DOHH2 (cell line): ENCODE data around the gene FIBCD1.

Experiments
- EZH2phosphoT487 ChIP-seq: fragments of 200-600 bp; sonication (generic); IDR thresholded peaks from 2 replicates; pipeline ENCODE4 v1.6.1; 2017; ENCODE audit warnings: borderline replicate concordance, mild to moderate bottlenecking, antibody characterized with exemption, low read length, moderate library complexity, mixed read lengths
- TF ChIP-seq, protein P1 (sequence below): fragments of 200-600 bp; sonication (generic); IDR thresholded peaks from one replicate; pipeline ENCODE4 v1.5.1; 2014; ENCODE audit warnings: antibody characterized with exemption, mild to moderate bottlenecking, low read depth, low read length; ENCODE audit not compliant: poor library complexity, severe bottlenecking

DNA sequence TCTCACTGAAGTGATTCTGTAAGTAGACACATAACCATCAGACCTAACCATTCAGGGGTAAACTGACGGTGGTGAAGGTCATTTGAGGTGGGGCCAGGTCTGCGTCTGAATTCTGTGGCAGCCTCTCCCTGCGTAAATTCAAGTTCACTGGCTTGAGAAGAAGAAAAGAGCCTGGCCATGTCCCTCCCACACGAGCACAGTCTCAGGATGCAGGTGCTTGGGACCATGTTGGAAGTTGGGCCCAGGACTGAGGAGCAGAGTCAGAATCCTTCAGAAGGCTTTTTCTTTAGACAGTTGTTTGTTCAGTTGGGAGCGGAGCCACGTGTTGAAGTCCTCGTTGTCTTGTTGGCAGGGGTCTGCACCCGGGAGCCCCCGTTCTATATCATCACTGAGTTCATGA is 66.5 kb downstream of the FIBCD1 start:
- TF ChIP-seq, protein P1, sequence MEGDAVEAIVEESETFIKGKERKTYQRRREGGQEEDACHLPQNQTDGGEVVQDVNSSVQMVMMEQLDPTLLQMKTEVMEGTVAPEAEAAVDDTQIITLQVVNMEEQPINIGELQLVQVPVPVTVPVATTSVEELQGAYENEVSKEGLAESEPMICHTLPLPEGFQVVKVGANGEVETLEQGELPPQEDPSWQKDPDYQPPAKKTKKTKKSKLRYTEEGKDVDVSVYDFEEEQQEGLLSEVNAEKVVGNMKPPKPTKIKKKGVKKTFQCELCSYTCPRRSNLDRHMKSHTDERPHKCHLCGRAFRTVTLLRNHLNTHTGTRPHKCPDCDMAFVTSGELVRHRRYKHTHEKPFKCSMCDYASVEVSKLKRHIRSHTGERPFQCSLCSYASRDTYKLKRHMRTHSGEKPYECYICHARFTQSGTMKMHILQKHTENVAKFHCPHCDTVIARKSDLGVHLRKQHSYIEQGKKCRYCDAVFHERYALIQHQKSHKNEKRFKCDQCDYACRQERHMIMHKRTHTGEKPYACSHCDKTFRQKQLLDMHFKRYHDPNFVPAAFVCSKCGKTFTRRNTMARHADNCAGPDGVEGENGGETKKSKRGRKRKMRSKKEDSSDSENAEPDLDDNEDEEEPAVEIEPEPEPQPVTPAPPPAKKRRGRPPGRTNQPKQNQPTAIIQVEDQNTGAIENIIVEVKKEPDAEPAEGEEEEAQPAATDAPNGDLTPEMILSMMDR: no peak
- TF ChIP-seq EZH2phosphoT487: no peak
